ENCODE results near the gene DMKN. TPM values are rescaled to one million over a fixed set of nuclear protein-coding genes. Genes with fewer than 3 reads are reported as not detected.
A peak's percentile ranks its signal among the peaks of the same experiment; 100 is the strongest.

The DMKN gene
- 1 to 10 TPM; 3.7 to 7.5 TPM for total RNA-seq

- no peak within 1 kb of the TSS for H3K27ac Mint-ChIP-seq
- ATAC-seq (replicated peaks in 1 of 2) = no peak
- H3K27me3 Mint-ChIP-seq (ENCODE audit: low read depth) = peaks cover 37% of the 10 kb centered on the region
- no peak within 1 kb of the TSS for H3K4me3 Mint-ChIP-seq
- no peaks in the 10 kb centered on the region for H3K36me3 Mint-ChIP-seq (ENCODE audit: insufficient read depth in 2 of 2)
- H3K4me1 Mint-ChIP-seq (ENCODE audit: low read depth) = peaks cover 14% of the 10 kb centered on the region
- DNase-seq = no peak
- no peaks in the 10 kb centered on the region for H3K9me3 Mint-ChIP-seq
Measured at GRCh38 chr19:35513628-35514281, at the start of gene DMKN. TSS of gene DMKN (minus strand) at chr19:35513649. CDS start at chr19:35513475, 174 bp downstream.

GRCh38 chr19:35562776-35563175 is 49.3 kb upstream of the DMKN start:
- Mint-ChIP-seq H3K9me3 (no peaks in the 10 kb centered on the region), H3K27ac (no peak overlapping the region), H3K4me1 (ENCODE audit: low read depth) (no peaks in the 10 kb centered on the region), H3K36me3 (ENCODE audit: insufficient read depth in 2 of 2) (no peaks in the 10 kb centered on the region), H3K27me3 (ENCODE audit: low read depth) (peaks cover 57% of the 10 kb centered on the region), H3K4me3 (no peak overlapping the region)
- no peak for ATAC-seq (replicated peaks in 1 of 2)
- no peak for DNase-seq

GRCh38 chr19:35562336-35562735 is 48.9 kb upstream of the DMKN start:
- ATAC-seq (replicated peaks in 1 of 2) (no peak), DNase-seq (no peak)
- no peak overlapping the region for H3K4me3 Mint-ChIP-seq
- peaks cover 1% of the 10 kb centered on the region for H3K4me1 Mint-ChIP-seq (ENCODE audit: low read depth)
- peaks cover 60% of the 10 kb centered on the region for H3K27me3 Mint-ChIP-seq (ENCODE audit: low read depth)
- H3K27ac Mint-ChIP-seq = no peak overlapping the region
- H3K9me3 Mint-ChIP-seq = no peaks in the 10 kb centered on the region
- H3K36me3 Mint-ChIP-seq (ENCODE audit: insufficient read depth in 2 of 2) = no peaks in the 10 kb centered on the region

GRCh38 chr19:35561436-35561835 is 48.0 kb upstream of the DMKN start:
- ATAC-seq (replicated peaks in 1 of 2) = no peak
- Mint-ChIP-seq H3K4me3 (no peak overlapping the region), H3K27ac (no peak overlapping the region), H3K27me3 (ENCODE audit: low read depth) (peaks cover 65% of the 10 kb centered on the region), H3K4me1 (ENCODE audit: low read depth) (peaks cover 5% of the 10 kb centered on the region), H3K36me3 (ENCODE audit: insufficient read depth in 2 of 2) (no peaks in the 10 kb centered on the region), H3K9me3 (no peaks in the 10 kb centered on the region)
- DNase-seq = no peak

GRCh38 chr19:35560677-35561076 is 47.2 kb upstream of the DMKN start:
- no peak overlapping the region for H3K4me3 Mint-ChIP-seq
- H3K27ac Mint-ChIP-seq = no peak overlapping the region
- no peaks in the 10 kb centered on the region for H3K9me3 Mint-ChIP-seq
- peaks cover 5% of the 10 kb centered on the region for H3K4me1 Mint-ChIP-seq (ENCODE audit: low read depth)
- peaks cover 65% of the 10 kb centered on the region for H3K27me3 Mint-ChIP-seq (ENCODE audit: low read depth)
- no peaks in the 10 kb centered on the region for H3K36me3 Mint-ChIP-seq (ENCODE audit: insufficient read depth in 2 of 2)
- ATAC-seq (replicated peaks in 1 of 2) = no peak
- no peak for DNase-seq

GRCh38 chr19:35560271-35560670 is 46.8 kb upstream of the DMKN start:
- no peak for ATAC-seq (replicated peaks in 1 of 2)
- peaks cover 5% of the 10 kb centered on the region for H3K4me1 Mint-ChIP-seq (ENCODE audit: low read depth)
- H3K27me3 Mint-ChIP-seq (ENCODE audit: low read depth) = peaks cover 65% of the 10 kb centered on the region

GRCh38 chr19:35559781-35560180 is 46.3 kb upstream of the DMKN start:
- H3K4me3 Mint-ChIP-seq = no peak overlapping the region
- H3K9me3 Mint-ChIP-seq = no peaks in the 10 kb centered on the region
- peaks cover 5% of the 10 kb centered on the region for H3K4me1 Mint-ChIP-seq (ENCODE audit: low read depth)
- no peak for DNase-seq
- H3K27ac Mint-ChIP-seq = no peak overlapping the region
- no peaks in the 10 kb centered on the region for H3K36me3 Mint-ChIP-seq (ENCODE audit: insufficient read depth in 2 of 2)
- peaks cover 65% of the 10 kb centered on the region for H3K27me3 Mint-ChIP-seq (ENCODE audit: low read depth)
- ATAC-seq (replicated peaks in 1 of 2) = no peak

More at GRCh38 chr19:35560271-35560670, 46.8 kb upstream of the DMKN start:
- Mint-ChIP-seq H3K9me3 (no peaks in the 10 kb centered on the region), H3K4me3 (no peak overlapping the region), H3K36me3 (ENCODE audit: insufficient read depth in 2 of 2) (no peaks in the 10 kb centered on the region), H3K27ac (no peak overlapping the region)
- no peak for DNase-seq

GRCh38 chr19:35559281-35559659 is 45.8 kb upstream of the DMKN start:
- ATAC-seq (replicated peaks in 1 of 2) = no peak
- peaks cover 61% of the 10 kb centered on the region for H3K27me3 Mint-ChIP-seq (ENCODE audit: low read depth)
- peaks cover 5% of the 10 kb centered on the region for H3K4me1 Mint-ChIP-seq (ENCODE audit: low read depth)
- peak overlapping the region in 1 of 2 donors; percentile 79 for H3K4me3 Mint-ChIP-seq
- H3K27ac Mint-ChIP-seq = no peak overlapping the region
- H3K36me3 Mint-ChIP-seq (ENCODE audit: insufficient read depth in 2 of 2) = no peaks in the 10 kb centered on the region
- no peaks in the 10 kb centered on the region for H3K9me3 Mint-ChIP-seq
- DNase-seq = no peak

- ATAC-seq (replicated peaks in 1 of 2) = no peak
- Mint-ChIP-seq H3K4me1 (ENCODE audit: low read depth) (peaks cover 5% of the 10 kb centered on the region), H3K27me3 (ENCODE audit: low read depth) (peaks cover 60% of the 10 kb centered on the region), H3K36me3 (ENCODE audit: insufficient read depth in 2 of 2) (no peaks in the 10 kb centered on the region), H3K9me3 (no peaks in the 10 kb centered on the region), H3K4me3 (peak overlapping the region in 1 of 2 donors; percentile 79), H3K27ac (no peak overlapping the region)
- no peak for DNase-seq
Measured at GRCh38 chr19:35558400-35559280, 45.2 kb upstream of the DMKN start.

- Mint-ChIP-seq H3K27ac (no peak overlapping the region), H3K36me3 (ENCODE audit: insufficient read depth in 2 of 2) (no peaks in the 10 kb centered on the region), H3K4me3 (peak overlapping the region; percentile 77 to 79), H3K9me3 (no peaks in the 10 kb centered on the region), H3K4me1 (ENCODE audit: low read depth) (peaks cover 5% of the 10 kb centered on the region), H3K27me3 (ENCODE audit: low read depth) (peaks cover 55% of the 10 kb centered on the region)
- ATAC-seq (replicated peaks in 1 of 2) = peak; percentile 68 to 78
- DNase-seq = peak; percentile 63 to 65
Measured at GRCh38 chr19:35557539-35558399, 44.3 kb upstream of the DMKN start.

- Mint-ChIP-seq H3K9me3 (no peaks in the 10 kb centered on the region), H3K27ac (no peak overlapping the region), H3K4me1 (ENCODE audit: low read depth) (peaks cover 5% of the 10 kb centered on the region)
Measured at GRCh38 chr19:35556846-35557538, 43.5 kb upstream of the DMKN start.

GRCh38 chr19:35556025-35556590 is 42.7 kb upstream of the DMKN start:
- Mint-ChIP-seq H3K4me1 (ENCODE audit: low read depth) (peaks cover 5% of the 10 kb centered on the region), H3K9me3 (no peaks in the 10 kb centered on the region), H3K36me3 (ENCODE audit: insufficient read depth in 2 of 2) (no peaks in the 10 kb centered on the region), H3K27ac (no peak overlapping the region), H3K27me3 (ENCODE audit: low read depth) (peaks cover 39% of the 10 kb centered on the region), H3K4me3 (no peak overlapping the region)
- ATAC-seq (replicated peaks in 1 of 2) (no peak), DNase-seq (no peak)

More at GRCh38 chr19:35556846-35557538, 43.5 kb upstream of the DMKN start:
- Mint-ChIP-seq H3K4me3 (peak overlapping the region; percentile 32 to 72), H3K36me3 (ENCODE audit: insufficient read depth in 2 of 2) (no peaks in the 10 kb centered on the region), H3K27me3 (ENCODE audit: low read depth) (peaks cover 47% of the 10 kb centered on the region)
- ATAC-seq (replicated peaks in 1 of 2) = no peak
- DNase-seq = no peak

Measured in activated T-cell treated with anti-CD3 and anti-CD28 coated beads, Interleukin-2, amount 50 U/mL, for 72 hours (primary cell).